Measurements from ENCODE around the gene CCNYL1.

DNA sequence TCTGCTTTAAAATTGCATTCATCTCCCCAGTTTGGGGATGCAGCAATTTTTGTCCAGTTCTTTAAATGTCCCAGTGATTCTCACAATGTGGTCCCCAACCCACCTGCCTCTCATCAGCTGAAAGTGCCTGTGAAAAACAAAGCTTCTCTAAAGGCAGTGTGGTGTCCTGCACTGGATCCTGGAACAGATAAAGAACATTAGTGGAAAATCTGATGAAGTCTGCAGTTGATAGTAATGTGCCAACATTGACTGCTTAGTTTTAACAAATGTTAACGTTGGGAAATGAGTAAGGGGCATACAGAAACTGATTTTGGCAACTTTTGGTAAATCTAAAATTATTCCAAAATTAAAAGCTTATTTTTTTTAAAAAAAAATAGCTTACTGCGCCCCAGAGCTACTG is 49.0 kb downstream of the CCNYL1 start:
- TF ChIP-seq, protein P1, sequence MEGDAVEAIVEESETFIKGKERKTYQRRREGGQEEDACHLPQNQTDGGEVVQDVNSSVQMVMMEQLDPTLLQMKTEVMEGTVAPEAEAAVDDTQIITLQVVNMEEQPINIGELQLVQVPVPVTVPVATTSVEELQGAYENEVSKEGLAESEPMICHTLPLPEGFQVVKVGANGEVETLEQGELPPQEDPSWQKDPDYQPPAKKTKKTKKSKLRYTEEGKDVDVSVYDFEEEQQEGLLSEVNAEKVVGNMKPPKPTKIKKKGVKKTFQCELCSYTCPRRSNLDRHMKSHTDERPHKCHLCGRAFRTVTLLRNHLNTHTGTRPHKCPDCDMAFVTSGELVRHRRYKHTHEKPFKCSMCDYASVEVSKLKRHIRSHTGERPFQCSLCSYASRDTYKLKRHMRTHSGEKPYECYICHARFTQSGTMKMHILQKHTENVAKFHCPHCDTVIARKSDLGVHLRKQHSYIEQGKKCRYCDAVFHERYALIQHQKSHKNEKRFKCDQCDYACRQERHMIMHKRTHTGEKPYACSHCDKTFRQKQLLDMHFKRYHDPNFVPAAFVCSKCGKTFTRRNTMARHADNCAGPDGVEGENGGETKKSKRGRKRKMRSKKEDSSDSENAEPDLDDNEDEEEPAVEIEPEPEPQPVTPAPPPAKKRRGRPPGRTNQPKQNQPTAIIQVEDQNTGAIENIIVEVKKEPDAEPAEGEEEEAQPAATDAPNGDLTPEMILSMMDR (conservative IDR thresholded peaks at IDR 0.05 in 1 of 2, IDR thresholded peaks at IDR 0.05 in 1 of 2; ENCODE audit: low read depth in 1 of 2, low read length in 2 of 2): no peak
- no peak for TF ChIP-seq EZH2 (IDR thresholded peaks at IDR 0.05; ENCODE audit: low read length, missing control alignments)

Data from fibroblast of lung (primary cell).